Measurements from ENCODE around the gene ATP11C.
"Not testable (repeated sequence)": the region's sequence is repeated elsewhere in the genome, so short reads cannot be mapped to it uniquely, and the experiment has no call there.

The ATP11C gene

DNA sequence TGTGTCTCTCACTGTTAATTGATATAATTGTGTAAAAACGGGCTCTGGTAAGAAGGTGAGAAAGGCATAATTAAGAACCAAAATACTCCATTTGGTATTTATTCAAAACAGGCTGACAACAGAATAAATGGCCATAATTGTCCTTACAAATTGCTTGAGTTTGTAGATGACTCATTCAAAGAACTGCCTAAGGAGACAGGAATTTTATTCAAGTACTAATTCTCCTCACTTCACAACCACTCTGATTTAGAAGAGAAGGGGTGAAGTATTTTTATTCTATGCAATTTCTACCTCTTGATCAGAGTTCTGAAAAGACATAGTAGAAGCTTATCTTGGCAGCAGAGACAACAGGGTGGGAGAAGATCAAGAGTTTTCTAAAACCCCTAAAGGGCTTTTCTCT is 43.1 kb downstream of the ATP11C start:
- Histone ChIP-seq H3K9ac (ENCODE audit: low read depth, low read length) (no peak overlapping the region), H3K4me1 (ENCODE audit: control insufficient read depth, insufficient read depth, low read length) (peaks cover 22% of the 10 kb centered on the region)

DNA sequence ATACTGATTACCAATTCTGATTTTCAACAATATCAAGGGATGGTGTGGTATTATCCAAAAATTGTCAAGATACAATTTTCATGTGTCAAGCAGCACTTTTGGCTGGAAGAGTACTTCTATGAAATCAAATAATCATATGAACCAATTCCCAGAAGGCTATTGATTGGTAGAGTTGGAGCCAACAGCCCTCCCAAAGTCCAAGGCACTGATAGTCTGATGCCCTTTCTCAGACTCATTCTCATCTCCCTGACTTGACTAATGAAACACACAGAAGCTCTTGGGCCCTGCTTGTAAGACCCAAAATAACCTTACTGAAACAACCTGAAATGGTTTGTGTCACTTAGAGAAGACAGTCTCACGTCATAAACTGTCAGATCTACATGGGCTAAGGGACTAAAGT is 48.9 kb downstream of the ATP11C start:
- no peaks in the 10 kb centered on the region for H3K27me3 ChIP-seq (ENCODE audit: control insufficient read depth, insufficient read depth, low read length)
- no peaks in the 10 kb centered on the region for H3K9me3 ChIP-seq (replicated peaks; ENCODE audit: low read length)
- H3K4me1 ChIP-seq (ENCODE audit: control insufficient read depth, insufficient read depth, low read length) = peaks cover 18% of the 10 kb centered on the region
- H3K9ac ChIP-seq (ENCODE audit: low read depth, low read length) = no peak overlapping the region
- no peak overlapping the region for H3K4me2 ChIP-seq (ENCODE audit: low read length)
- no peak overlapping the region for H3K4me3 ChIP-seq (ENCODE audit: low read length)
- H3K36me3 ChIP-seq (ENCODE audit: insufficient read depth, low read length) = no peaks in the 10 kb centered on the region

More for the DNA sequence above, 43.1 kb downstream of the ATP11C start:
- Histone ChIP-seq H3K27me3 (ENCODE audit: control insufficient read depth, insufficient read depth, low read length) (no peaks in the 10 kb centered on the region), H3K9me3 (replicated peaks; ENCODE audit: low read length) (no peaks in the 10 kb centered on the region), H3K4me2 (ENCODE audit: low read length) (peak overlapping the region; percentile 6), H3K36me3 (ENCODE audit: insufficient read depth, low read length) (no peaks in the 10 kb centered on the region), H3K4me3 (ENCODE audit: low read length) (no peak overlapping the region)

DNA sequence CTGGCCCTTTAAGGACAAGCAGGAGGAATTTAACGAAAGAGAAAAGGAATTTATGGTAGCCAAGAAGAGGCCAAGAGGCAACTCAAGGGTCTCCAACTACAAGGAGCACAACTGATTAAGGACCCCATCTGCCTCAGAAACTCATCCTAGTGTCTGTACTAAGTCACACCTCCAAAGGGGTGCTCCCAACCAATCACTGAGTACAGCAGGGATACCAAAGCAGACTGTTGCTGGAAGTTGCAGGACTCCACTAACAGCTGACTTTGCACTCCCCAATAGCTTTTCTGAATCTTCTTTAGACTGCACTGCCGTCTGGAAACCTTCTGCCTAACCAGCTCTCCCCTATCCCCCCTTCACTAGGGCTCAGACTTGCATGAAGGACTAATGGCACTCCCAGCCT is 50.6 kb downstream of the ATP11C start:
- peak overlapping the region; percentile 63 for H3K4me2 ChIP-seq (ENCODE audit: low read length)
- no peaks in the 10 kb centered on the region for H3K9me3 ChIP-seq (replicated peaks; ENCODE audit: low read length)
- no peaks in the 10 kb centered on the region for H3K27me3 ChIP-seq (ENCODE audit: control insufficient read depth, insufficient read depth, low read length)
- no peaks in the 10 kb centered on the region for H3K36me3 ChIP-seq (ENCODE audit: insufficient read depth, low read length)
- no peak overlapping the region for H3K4me3 ChIP-seq (ENCODE audit: low read length)
- peak overlapping the region; percentile 26 for H3K9ac ChIP-seq (ENCODE audit: low read depth, low read length)
- H3K4me1 ChIP-seq (ENCODE audit: control insufficient read depth, insufficient read depth, low read length) = peaks cover 18% of the 10 kb centered on the region

DNA sequence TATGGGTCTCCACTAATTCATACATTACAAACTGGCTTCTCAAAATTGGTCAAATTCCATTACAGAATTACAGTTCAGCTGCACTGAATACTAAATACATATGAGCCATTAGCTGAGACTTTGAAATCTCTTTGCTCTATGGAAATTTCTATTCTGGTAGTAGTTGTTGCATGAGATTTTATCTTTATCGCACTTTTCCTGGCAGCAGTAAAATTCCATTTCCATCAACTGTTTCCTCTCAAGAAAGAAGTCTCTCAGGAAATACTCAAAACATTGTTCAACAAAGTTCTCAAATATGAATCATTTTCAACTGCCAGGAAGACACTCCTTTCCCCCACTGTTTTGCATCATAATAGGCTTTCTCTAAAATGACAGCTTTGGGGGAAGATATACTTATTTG is 51.3 kb downstream of the ATP11C start:
- H3K4me1 ChIP-seq (ENCODE audit: control insufficient read depth, insufficient read depth, low read length) = peaks cover 18% of the 10 kb centered on the region
- H3K36me3 ChIP-seq (ENCODE audit: insufficient read depth, low read length) = no peaks in the 10 kb centered on the region
- H3K4me3 ChIP-seq (ENCODE audit: low read length) = peak overlapping the region; percentile 12
- H3K9ac ChIP-seq (ENCODE audit: low read depth, low read length) = peak overlapping the region; percentile 49
- peak overlapping the region; percentile 73 for H3K4me2 ChIP-seq (ENCODE audit: low read length)
- H3K27me3 ChIP-seq (ENCODE audit: control insufficient read depth, insufficient read depth, low read length) = no peaks in the 10 kb centered on the region
- no peaks in the 10 kb centered on the region for H3K9me3 ChIP-seq (replicated peaks; ENCODE audit: low read length)

DNA sequence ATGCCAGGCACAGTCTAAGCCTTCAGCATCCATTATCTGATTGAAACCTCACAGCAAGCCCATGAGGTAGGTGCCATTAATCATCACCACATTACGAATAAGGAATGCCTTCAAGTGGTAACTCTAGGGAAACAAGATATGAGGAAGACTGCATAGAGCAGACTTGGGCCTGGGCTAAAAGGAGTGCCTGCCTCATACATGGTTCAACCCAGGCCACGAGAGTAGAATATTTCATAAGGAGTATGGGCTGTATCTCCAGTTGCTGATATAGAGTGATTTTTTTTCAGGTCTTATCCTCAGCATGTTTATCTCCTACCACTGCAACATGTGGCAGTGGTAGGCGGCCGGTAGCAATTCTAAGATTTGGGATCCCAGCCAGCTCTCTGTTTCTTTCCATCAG is 51.7 kb downstream of the ATP11C start:
- H3K9me3 ChIP-seq (replicated peaks; ENCODE audit: low read length) = no peaks in the 10 kb centered on the region
- H3K4me3 ChIP-seq (ENCODE audit: low read length) = peak overlapping the region; percentile 12
- no peaks in the 10 kb centered on the region for H3K27me3 ChIP-seq (ENCODE audit: control insufficient read depth, insufficient read depth, low read length)
- H3K36me3 ChIP-seq (ENCODE audit: insufficient read depth, low read length) = no peaks in the 10 kb centered on the region
- H3K9ac ChIP-seq (ENCODE audit: low read depth, low read length) = peak overlapping the region; percentile 49
- peak overlapping the region; percentile 73 for H3K4me2 ChIP-seq (ENCODE audit: low read length)
- peaks cover 18% of the 10 kb centered on the region for H3K4me1 ChIP-seq (ENCODE audit: control insufficient read depth, insufficient read depth, low read length)

DNA sequence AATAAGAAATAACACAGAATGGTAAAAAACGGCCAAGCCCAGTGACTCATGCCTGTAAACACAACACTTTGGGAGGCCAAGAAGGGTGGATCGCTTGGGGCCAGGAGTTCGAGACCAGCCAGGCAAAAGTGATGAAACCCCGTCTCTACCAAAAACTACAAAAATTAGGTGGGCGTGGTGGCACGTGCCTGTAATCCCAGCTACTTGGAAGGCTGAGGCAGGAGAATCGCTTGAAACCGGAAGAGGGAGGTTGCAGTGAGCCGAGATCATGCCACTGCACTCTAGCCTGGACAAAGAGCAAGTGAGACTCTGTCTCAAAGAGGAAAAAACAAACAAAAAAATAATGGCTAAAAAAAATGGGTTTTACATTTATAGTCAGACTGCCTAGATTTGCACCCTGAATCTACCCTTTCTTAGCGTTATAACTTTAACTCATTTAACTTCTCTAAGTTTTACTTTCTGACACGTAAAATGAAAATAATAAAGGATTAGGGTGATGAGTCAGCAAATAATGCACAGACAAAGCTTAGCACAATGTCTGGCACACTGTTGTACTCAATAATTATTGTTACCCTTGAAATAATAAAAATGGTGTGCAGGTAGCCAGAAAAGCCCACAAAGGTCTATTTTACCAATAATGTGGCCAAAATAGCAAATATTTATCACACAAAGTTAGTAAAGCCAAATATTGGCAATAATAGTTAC is 55.0 kb downstream of the ATP11C start:
- no peak overlapping the region for H3K4me2 ChIP-seq (ENCODE audit: low read length)
- H3K4me1 ChIP-seq (ENCODE audit: control insufficient read depth, insufficient read depth, low read length) = peaks cover 18% of the 10 kb centered on the region
- H3K27me3 ChIP-seq (ENCODE audit: control insufficient read depth, insufficient read depth, low read length) = no peaks in the 10 kb centered on the region
- no peak overlapping the region for H3K4me3 ChIP-seq (ENCODE audit: low read length)
- no peaks in the 10 kb centered on the region for H3K9me3 ChIP-seq (replicated peaks; ENCODE audit: low read length)
- no peak overlapping the region for H3K9ac ChIP-seq (ENCODE audit: low read depth, low read length)
- H3K36me3 ChIP-seq (ENCODE audit: insufficient read depth, low read length) = no peaks in the 10 kb centered on the region

DNA sequence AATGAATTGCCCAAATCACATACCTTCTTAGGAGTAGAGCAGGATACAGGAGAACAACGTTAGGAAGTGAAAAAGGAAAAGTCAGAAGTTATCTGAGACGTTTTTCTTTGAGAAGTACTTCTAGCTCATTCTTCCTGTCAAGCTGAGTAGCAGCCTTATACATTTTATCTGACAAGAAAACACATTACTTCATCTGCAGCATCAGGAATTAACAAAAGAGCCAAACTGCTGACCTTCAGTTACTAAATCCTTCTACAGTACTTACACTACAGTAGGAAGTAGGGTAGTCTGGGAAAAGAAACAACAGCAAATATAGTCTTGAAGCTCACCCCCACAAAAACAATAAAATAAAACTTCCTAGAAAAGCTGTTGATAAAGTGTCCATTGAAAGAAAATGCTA is 57.0 kb downstream of the ATP11C start:
- Histone ChIP-seq H3K4me3 (ENCODE audit: low read length) (no peak overlapping the region), H3K36me3 (ENCODE audit: insufficient read depth, low read length) (no peaks in the 10 kb centered on the region), H3K27me3 (ENCODE audit: control insufficient read depth, insufficient read depth, low read length) (no peaks in the 10 kb centered on the region), H3K9ac (ENCODE audit: low read depth, low read length) (no peak overlapping the region), H3K4me2 (ENCODE audit: low read length) (no peak overlapping the region), H3K9me3 (replicated peaks; ENCODE audit: low read length) (no peaks in the 10 kb centered on the region), H3K4me1 (ENCODE audit: control insufficient read depth, insufficient read depth, low read length) (peaks cover under 1% of the 10 kb centered on the region)

DNA sequence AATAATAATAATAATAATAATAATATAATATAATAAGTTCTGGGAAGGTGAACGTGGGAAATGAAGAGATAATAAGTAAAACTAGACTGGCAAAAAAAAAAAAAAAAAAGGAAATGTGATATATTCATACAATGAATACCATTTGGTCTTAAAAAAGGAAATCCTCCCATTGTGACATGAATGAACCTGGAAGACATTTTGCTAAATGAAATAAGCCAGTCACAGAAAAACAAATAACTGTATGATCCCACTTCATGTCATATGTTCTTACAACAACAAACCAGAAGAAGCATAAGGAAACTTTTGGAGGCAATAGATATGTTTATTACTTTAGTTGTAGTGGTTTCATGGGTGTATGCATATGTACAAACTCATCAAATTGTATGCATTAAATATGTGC is 63.1 kb downstream of the ATP11C start:
- Histone ChIP-seq H3K4me1 (ENCODE audit: control insufficient read depth, insufficient read depth, low read length) (no peaks in the 10 kb centered on the region), H3K27me3 (ENCODE audit: control insufficient read depth, insufficient read depth, low read length) (no peaks in the 10 kb centered on the region), H3K36me3 (ENCODE audit: insufficient read depth, low read length) (no peaks in the 10 kb centered on the region), H3K9me3 (replicated peaks; ENCODE audit: low read length) (no peaks in the 10 kb centered on the region), H3K4me3 (ENCODE audit: low read length) (no peak overlapping the region), H3K9ac (ENCODE audit: low read depth, low read length) (no peak overlapping the region), H3K4me2 (ENCODE audit: low read length) (no peak overlapping the region)

DNA sequence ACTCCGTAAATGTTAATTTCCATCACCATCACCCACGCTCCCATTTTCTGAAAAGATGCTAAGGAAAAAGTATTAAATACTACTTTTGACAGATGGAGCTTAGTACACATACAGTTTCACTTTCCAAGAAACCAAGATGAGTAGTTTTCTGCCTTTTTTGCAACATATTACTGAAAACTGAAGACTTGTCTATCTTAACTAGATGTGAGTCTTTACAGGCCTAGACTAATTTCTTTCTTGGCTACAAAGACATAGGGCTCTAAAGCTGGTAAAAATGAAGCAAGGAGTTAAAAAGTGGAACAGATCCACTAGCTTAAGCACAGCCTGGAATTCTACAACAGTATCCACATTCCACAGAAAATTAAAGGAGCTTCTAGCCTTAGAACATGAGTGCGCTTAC is 68.2 kb downstream of the ATP11C start:
- Histone ChIP-seq H3K4me2 (ENCODE audit: low read length) (no peak overlapping the region), H3K4me1 (ENCODE audit: control insufficient read depth, insufficient read depth, low read length) (no peaks in the 10 kb centered on the region), H3K27me3 (ENCODE audit: control insufficient read depth, insufficient read depth, low read length) (no peaks in the 10 kb centered on the region), H3K9me3 (replicated peaks; ENCODE audit: low read length) (no peaks in the 10 kb centered on the region), H3K36me3 (ENCODE audit: insufficient read depth, low read length) (no peaks in the 10 kb centered on the region), H3K9ac (ENCODE audit: low read depth, low read length) (no peak overlapping the region), H3K4me3 (ENCODE audit: low read length) (no peak overlapping the region)

DNA sequence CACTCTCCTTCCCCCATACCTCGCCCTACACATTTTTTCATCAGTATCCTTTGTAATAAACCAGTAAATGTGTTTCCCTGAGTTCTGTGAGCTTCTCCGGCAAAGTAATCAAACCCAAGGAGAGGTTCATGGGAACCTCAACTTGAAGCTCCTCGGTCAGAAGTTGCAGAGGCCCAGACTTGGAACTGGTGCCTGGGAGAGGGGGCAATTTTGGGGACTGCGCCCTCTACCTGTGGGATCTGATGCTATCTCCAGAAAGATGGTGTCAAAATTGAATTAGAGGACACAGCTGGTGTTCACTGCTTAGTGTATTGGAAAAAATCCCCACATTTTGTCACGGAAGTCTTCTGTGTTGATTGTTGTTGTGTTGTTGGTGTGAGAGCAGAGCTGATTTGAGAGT is 70.6 kb downstream of the ATP11C start:
- no peak overlapping the region for H3K4me2 ChIP-seq (ENCODE audit: low read length)
- H3K9me3 ChIP-seq (replicated peaks; ENCODE audit: low read length) = peaks cover 3% of the 10 kb centered on the region
- H3K4me3 ChIP-seq (ENCODE audit: low read length) = no peak overlapping the region
- no peaks in the 10 kb centered on the region for H3K4me1 ChIP-seq (ENCODE audit: control insufficient read depth, insufficient read depth, low read length)
- H3K27me3 ChIP-seq (ENCODE audit: control insufficient read depth, insufficient read depth, low read length) = no peaks in the 10 kb centered on the region
- H3K36me3 ChIP-seq (ENCODE audit: insufficient read depth, low read length) = no peaks in the 10 kb centered on the region
- H3K9ac ChIP-seq (ENCODE audit: low read depth, low read length) = no peak overlapping the region

DNA sequence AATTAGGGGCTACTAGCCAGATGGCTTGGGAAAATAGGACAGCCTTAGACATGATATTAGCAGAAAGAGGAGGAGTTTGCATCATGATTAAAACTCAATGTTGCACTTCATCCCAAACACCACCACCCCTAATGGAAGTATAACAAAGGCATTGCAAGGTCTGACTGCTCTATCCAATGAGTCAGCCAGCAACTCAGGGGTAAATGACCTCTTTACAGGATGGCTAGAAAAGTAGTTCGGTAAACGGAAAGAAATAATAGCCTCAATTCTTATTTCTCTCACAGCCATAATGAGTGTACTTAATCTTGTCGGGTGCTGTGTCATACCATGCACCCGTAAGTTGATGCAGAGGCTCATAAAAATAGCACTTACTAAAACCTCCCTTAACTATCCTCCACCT is 76.0 kb downstream of the ATP11C start:
- not testable (repeated sequence) for H3K27me3 ChIP-seq (ENCODE audit: control insufficient read depth, insufficient read depth, low read length); H3K9me3 ChIP-seq (replicated peaks; ENCODE audit: low read length); H3K4me2 ChIP-seq (ENCODE audit: low read length); H3K4me3 ChIP-seq (ENCODE audit: low read length); H3K36me3 ChIP-seq (ENCODE audit: insufficient read depth, low read length); H3K9ac ChIP-seq (ENCODE audit: low read depth, low read length); H3K4me1 ChIP-seq (ENCODE audit: control insufficient read depth, insufficient read depth, low read length)

DNA sequence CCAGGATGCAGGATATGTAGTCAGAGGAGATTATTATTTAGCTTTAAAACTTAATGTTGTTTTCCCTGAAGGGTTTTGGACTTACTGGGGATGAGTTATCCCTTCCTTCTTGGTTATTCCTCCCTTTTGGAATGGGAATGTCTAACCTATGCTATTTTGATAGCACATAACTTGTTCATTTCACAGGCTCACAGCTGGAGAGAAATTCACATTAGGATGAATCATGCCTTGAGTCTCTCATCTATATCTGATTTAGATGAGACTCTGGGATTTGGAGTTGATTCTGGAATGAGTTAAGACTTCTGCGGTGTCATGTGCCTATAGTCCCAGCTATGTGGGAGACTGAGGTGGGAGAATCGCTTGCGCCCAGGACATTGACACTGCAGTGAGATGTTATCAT is 81.1 kb downstream of the ATP11C start:
- Histone ChIP-seq H3K36me3 (ENCODE audit: insufficient read depth, low read length) (no peaks in the 10 kb centered on the region), H3K9me3 (replicated peaks; ENCODE audit: low read length) (no peaks in the 10 kb centered on the region), H3K4me2 (ENCODE audit: low read length) (no peak overlapping the region), H3K27me3 (ENCODE audit: control insufficient read depth, insufficient read depth, low read length) (no peaks in the 10 kb centered on the region), H3K4me1 (ENCODE audit: control insufficient read depth, insufficient read depth, low read length) (no peaks in the 10 kb centered on the region), H3K9ac (ENCODE audit: low read depth, low read length) (no peak overlapping the region), H3K4me3 (ENCODE audit: low read length) (no peak overlapping the region)

Measured in skeletal muscle satellite cell (primary cell).